ENCODE measurements around the gene GRK6. TPM values are rescaled to one million over a fixed set of nuclear protein-coding genes. Genes with fewer than 3 reads are reported as not detected.

The GRK6 gene
- total RNA-seq, 1 experiment from 2014 or later, result 75.2 TPM

DNA sequence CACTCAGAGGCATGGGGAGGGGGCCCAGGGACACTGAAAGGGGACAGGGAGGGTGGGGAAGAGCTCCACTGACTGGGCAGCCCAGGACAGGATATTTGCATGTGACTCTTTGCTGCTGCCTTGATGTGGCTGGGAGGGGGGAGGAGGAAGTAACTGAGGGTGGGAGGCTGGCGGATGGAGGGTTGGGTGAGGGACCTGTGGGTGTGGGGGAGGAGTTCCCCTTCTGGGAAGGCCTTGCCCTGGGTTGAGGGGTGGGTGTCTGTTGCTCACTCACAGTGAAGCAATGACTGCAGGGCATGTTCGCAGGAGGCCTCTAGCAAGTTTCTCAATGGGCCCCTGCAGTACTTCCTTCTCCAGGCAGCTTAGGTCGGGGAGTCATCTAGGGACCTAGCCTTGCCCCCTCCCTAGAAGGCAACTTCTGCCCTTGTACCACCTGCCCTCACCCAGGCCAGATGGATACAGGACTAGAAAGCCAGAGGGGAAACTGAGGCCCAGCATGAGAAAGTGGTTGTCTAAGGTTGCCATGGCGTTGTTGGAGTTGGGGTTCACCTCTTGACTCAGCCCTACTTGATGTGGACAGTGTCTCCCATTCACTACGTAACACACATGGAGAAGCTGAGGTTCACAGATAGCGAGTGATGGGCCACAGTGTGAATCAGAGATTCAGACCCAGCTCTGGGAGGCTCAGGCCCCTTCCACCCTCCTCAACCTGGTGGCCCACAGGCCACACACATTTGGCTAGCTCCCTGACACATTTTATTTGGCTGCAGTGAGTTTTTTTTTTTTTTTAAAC is 3.0 kb downstream of the GRK6 start:
- Histone ChIP-seq H3K27me3 (ENCODE audit: insufficient read depth, low read length) (no peaks in the 10 kb centered on the region), H3K23me2 (ENCODE audit: insufficient read length, low read depth, low read length, poor library complexity, severe bottlenecking) (peaks cover 4% of the 10 kb centered on the region), H2BK15ac (ENCODE audit: low read depth, low read length) (no peak overlapping the region), H2BK12ac (ENCODE audit: insufficient read length, low read depth, low read length) (no peak overlapping the region), H4K91ac (ENCODE audit: insufficient read length, low read depth, low read length) (no peak overlapping the region), H2BK5ac (ENCODE audit: insufficient read length, low read length) (no peak overlapping the region), H3K23ac (ENCODE audit: insufficient read length, low read depth, low read length) (no peak overlapping the region), H2AFZ (ENCODE audit: low read length) (no peak overlapping the region), H3K14ac (ENCODE audit: insufficient read depth, low read length) (no peak overlapping the region), H3K79me2 (ENCODE audit: insufficient read depth, low read length) (no peaks in the 10 kb centered on the region; the same call in 1 of the 2 replicates), H3K18ac (ENCODE audit: insufficient read length, low read depth, low read length) (no peak overlapping the region), H4K8ac (replicated peaks; ENCODE audit: insufficient read length, low read depth, low read length) (no peak overlapping the region), H2AK5ac (ENCODE audit: insufficient read length, low read length) (no peak overlapping the region), H3T11ph (ENCODE audit: low read length) (no peak overlapping the region), H2BK20ac (ENCODE audit: low read depth, low read length, poor library complexity, severe bottlenecking) (no peak overlapping the region), H4K5ac (ENCODE audit: insufficient read length, low read depth, low read length) (no peak overlapping the region), H3K79me1 (ENCODE audit: insufficient read depth, low read depth, low read length, poor library complexity, severe bottlenecking) (no peaks in the 10 kb centered on the region), H4K20me1 (ENCODE audit: control insufficient read depth, insufficient read depth, insufficient read length) (peaks cover 2% of the 10 kb centered on the region), H3K9ac (ENCODE audit: extremely low read depth, insufficient read length, low read length) (no peak overlapping the region), H3K4ac (ENCODE audit: low read depth, low read length) (no peak overlapping the region), H3K4me1 (ENCODE audit: insufficient read depth, low read length) (no peaks in the 10 kb centered on the region; the same call in 1 of the 2 replicates), H3K4me2 (ENCODE audit: insufficient read depth, insufficient read length, low read length) (no peak overlapping the region), H2BK120ac (ENCODE audit: low read depth, low read length, poor library complexity, severe bottlenecking) (no peak overlapping the region), H3K27ac (ENCODE audit: insufficient read length, low read depth, low read length) (no peak overlapping the region), H3K9me3 (ENCODE audit: control insufficient read depth, low read depth, low read length) (no peaks in the 10 kb centered on the region), H3K56ac (ENCODE audit: insufficient read length, low read depth, low read length) (no peak overlapping the region)
- Mint-ChIP-seq H3K9me3 (no peaks in the 10 kb centered on the region), H3K27ac (peak overlapping the region in 2 of 3 experiments; percentile 60 to 64; a peak in 2 of 7 replicates), H3K4me3 (peak overlapping the region in 1 of 2 experiments; percentile 29; a peak in 2 of 5 replicates), H3K36me3 (ENCODE audit: insufficient read depth in 1 of 3, low read depth in 3 of 3) (peaks cover 4 to 34% (median 28%) of the 10 kb centered on the region in 3 experiments; a peak in 6 of 7 replicates), H3K4me1 (peaks cover 18 to 29% of the 10 kb centered on the region in 2 experiments), H3K27me3 (ENCODE audit: low read depth) (peaks cover 1% of the 10 kb centered on the region; the same call in 1 of the 2 replicates)
- TF ChIP-seq, protein P1, sequence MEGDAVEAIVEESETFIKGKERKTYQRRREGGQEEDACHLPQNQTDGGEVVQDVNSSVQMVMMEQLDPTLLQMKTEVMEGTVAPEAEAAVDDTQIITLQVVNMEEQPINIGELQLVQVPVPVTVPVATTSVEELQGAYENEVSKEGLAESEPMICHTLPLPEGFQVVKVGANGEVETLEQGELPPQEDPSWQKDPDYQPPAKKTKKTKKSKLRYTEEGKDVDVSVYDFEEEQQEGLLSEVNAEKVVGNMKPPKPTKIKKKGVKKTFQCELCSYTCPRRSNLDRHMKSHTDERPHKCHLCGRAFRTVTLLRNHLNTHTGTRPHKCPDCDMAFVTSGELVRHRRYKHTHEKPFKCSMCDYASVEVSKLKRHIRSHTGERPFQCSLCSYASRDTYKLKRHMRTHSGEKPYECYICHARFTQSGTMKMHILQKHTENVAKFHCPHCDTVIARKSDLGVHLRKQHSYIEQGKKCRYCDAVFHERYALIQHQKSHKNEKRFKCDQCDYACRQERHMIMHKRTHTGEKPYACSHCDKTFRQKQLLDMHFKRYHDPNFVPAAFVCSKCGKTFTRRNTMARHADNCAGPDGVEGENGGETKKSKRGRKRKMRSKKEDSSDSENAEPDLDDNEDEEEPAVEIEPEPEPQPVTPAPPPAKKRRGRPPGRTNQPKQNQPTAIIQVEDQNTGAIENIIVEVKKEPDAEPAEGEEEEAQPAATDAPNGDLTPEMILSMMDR (conservative IDR thresholded peaks at IDR 0.05), result no peak
- DNase-seq, result no peak
- WGBS (ENCODE audit: extremely low coverage, insufficient read length, low lambda C conversion rate), result no CpG with 5 or more reads among the region's 6 CpGs
